Ovary (tissue), 3 donors: Measurements from ENCODE around the gene AFG3L2.

Experiments used
- POLR2A ChIP-seq: fragments of 450-650 bp; IDR thresholded peaks from one replicate; pipeline ENCODE4 v1.6.1; 2017; ENCODE audit warnings: antibody characterized with exemption, mild to moderate bottlenecking, moderate library complexity
- TF ChIP-seq, protein P1 (sequence below), 3 donors: fragments of 450-650 bp in 2 of 3; fragments of 200-600 bp in 1 of 3; IDR thresholded peaks; one replicate each; pipeline versions ENCODE4 v1.5.1 to v1.8.0; 2016 to 2022; ENCODE audit warnings: antibody characterized with exemption in 3 of 3, mild to moderate bottlenecking in 1 of 3
- donor health status: DM: no; HTN: no; CAD: no.

DNA sequence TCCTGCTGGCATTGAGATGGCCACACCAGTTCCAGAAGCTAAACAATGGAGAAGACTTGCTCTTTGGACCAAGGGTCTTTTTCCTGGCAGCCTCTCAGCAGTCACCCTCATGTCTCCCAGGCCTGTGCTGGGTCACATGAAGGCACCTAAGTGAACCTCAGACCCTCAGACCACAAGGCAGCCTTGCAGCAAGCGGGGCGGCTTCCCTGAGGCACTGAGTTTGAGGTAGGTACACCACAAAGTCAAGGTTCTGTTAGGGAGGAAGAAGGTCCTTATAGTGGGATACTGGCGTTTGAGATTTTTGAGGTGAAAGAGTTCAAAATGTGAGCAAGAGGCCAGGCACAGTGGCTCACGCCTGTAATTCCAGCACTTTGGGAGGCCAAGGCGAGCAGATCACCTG is 22.2 kb upstream of the AFG3L2 start:
- TF ChIP-seq POLR2A: no peak
- TF ChIP-seq, protein P1, sequence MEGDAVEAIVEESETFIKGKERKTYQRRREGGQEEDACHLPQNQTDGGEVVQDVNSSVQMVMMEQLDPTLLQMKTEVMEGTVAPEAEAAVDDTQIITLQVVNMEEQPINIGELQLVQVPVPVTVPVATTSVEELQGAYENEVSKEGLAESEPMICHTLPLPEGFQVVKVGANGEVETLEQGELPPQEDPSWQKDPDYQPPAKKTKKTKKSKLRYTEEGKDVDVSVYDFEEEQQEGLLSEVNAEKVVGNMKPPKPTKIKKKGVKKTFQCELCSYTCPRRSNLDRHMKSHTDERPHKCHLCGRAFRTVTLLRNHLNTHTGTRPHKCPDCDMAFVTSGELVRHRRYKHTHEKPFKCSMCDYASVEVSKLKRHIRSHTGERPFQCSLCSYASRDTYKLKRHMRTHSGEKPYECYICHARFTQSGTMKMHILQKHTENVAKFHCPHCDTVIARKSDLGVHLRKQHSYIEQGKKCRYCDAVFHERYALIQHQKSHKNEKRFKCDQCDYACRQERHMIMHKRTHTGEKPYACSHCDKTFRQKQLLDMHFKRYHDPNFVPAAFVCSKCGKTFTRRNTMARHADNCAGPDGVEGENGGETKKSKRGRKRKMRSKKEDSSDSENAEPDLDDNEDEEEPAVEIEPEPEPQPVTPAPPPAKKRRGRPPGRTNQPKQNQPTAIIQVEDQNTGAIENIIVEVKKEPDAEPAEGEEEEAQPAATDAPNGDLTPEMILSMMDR (IDR thresholded peaks at IDR 0.05): no peak
